Endothelial cell of umbilical vein (primary cell): Measurements from ENCODE around the gene TMEM203. TPM values are rescaled to one million over a fixed set of nuclear protein-coding genes. Genes with fewer than 3 reads are reported as not detected.

Experiments
- BruUV-seq: library from RNA; stranded (reverse); fragments of 400-500 nt; replicated peaks from 2 replicates; lab custom pipeline; 2021; lab: Mats Ljungman, UMichigan
- CTCF ChIA-PET: fragments of 300-600, 350-600 bp; sonication (Branson Sonifier 250); formaldehyde crosslinking; loops from one replicate; lab custom pipeline; 2021; ENCODE audit warnings: antibody characterized with exemption, inconsistent platforms; lab: Charles Lee
- POLR2A ChIA-PET: fragments of 300-600, 350-600 bp; sonication (Branson Sonifier 250); formaldehyde crosslinking; loops from one replicate; lab custom pipeline; 2021; ENCODE audit warnings: antibody characterized with exemption, inconsistent platforms; lab: Charles Lee
- DNase-seq: peaks from one replicate; pipeline ENCODE4 v3.0.0-alpha.2; 2011; ENCODE audit warnings: low read depth, low spot score
- FAIRE-seq: peaks from 2 replicates; lab custom pipeline; 2011; peaks lifted over from hg19 to GRCh38; lab: Jason Lieb, UNC
- H2AFZ ChIP-seq: 2 replicates; pipeline ENCODE4 v1.6.0; 2012; ENCODE audit warnings: low read depth, low read length, control low read depth, inconsistent platforms
- H3K27ac ChIP-seq: 2 replicates; pipeline ENCODE4 v1.5.1; 2011; ENCODE audit warnings: low read depth, mild to moderate bottlenecking, control low read depth, low read length, moderate library complexity; ENCODE audit not compliant: insufficient read depth
- H3K27me3 ChIP-seq, 2 experiments: 2 replicates each; pipeline versions ENCODE4 v1.6.0 to v1.6.1; 2011; ENCODE audit warnings: low read length in 2 of 2, mixed read lengths in 1 of 2; ENCODE audit not compliant: control insufficient read depth in 2 of 2, insufficient read depth in 2 of 2
- H3K36me3 ChIP-seq, 2 experiments: 2 replicates in 1 of 2; 3 replicates in 1 of 2; pipeline ENCODE4 v1.5.1; 2011; ENCODE audit warnings: low read length in 2 of 2, mild to moderate bottlenecking in 1 of 2, moderate library complexity in 1 of 2; ENCODE audit not compliant: control insufficient read depth in 2 of 2, insufficient read depth in 2 of 2; ENCODE audit errors: extremely low read depth in 1 of 2
- H3K4me1 ChIP-seq: 3 replicates; pipeline ENCODE4 v1.5.1; 2011; ENCODE audit warnings: mild to moderate bottlenecking, low read length; ENCODE audit not compliant: control insufficient read depth, insufficient read depth; ENCODE audit errors: extremely low read depth
- H3K4me2 ChIP-seq: 2 replicates; pipeline ENCODE4 v1.6.1; 2011; ENCODE audit warnings: low read length, control low read depth, mixed read lengths; ENCODE audit not compliant: insufficient read depth
- H3K4me3 ChIP-seq, 3 experiments: fragments of 200-600 bp in 1 of 3; sonication (generic), shearing (Covaris generic) in 1 of 3; replicated peaks in 1 of 3; 2 replicates each; pipeline ENCODE4 v1.5.1; 2011 to 2016; ENCODE audit warnings: control low read depth in 3 of 3, low read length in 3 of 3, mild to moderate bottlenecking in 2 of 3, inconsistent platforms in 1 of 3, low read depth in 1 of 3, moderate library complexity in 1 of 3; ENCODE audit not compliant: insufficient read depth in 1 of 3
- H3K79me2 ChIP-seq: 2 replicates; pipeline ENCODE4 v1.6.0; 2012; ENCODE audit warnings: low read length, inconsistent platforms; ENCODE audit not compliant: control insufficient read depth, insufficient read depth
- H3K9ac ChIP-seq: replicated peaks from 2 replicates; pipeline ENCODE3; 2011; ENCODE audit warnings: low read length, control low read depth; ENCODE audit not compliant: insufficient read depth; ENCODE audit errors: extremely low read depth
- H3K9me1 ChIP-seq: replicated peaks from 3 replicates; pipeline ENCODE4 v1.6.0; 2011; ENCODE audit warnings: mild to moderate bottlenecking, low read length; ENCODE audit not compliant: control insufficient read depth, insufficient read depth; ENCODE audit errors: extremely low read depth
- H3K9me3 ChIP-seq: replicated peaks from 2 replicates; pipeline ENCODE4 v1.5.1; 2012; ENCODE audit warnings: low read length, inconsistent platforms; ENCODE audit not compliant: control insufficient read depth, insufficient read depth
- H4K20me1 ChIP-seq: replicated peaks from 2 replicates; pipeline ENCODE3; 2011; ENCODE audit warnings: mild to moderate bottlenecking, low read length; ENCODE audit not compliant: control insufficient read depth, insufficient read depth; ENCODE audit errors: extremely low read depth
- CTCF ChIP-seq, 2 donors: IDR thresholded peaks; 1 replicate in 1 of 2; 2 replicates in 1 of 2; pipeline ENCODE4 v1.5.1; 2011; ENCODE audit warnings: low read length in 2 of 2, mild to moderate bottlenecking in 2 of 2, moderate library complexity in 2 of 2, control low read depth in 1 of 2, inconsistent platforms in 1 of 2, low read depth in 1 of 2; ENCODE audit not compliant: insufficient read depth in 1 of 2; ENCODE audit errors: extremely low read depth in 1 of 2
- EZH2 ChIP-seq: IDR thresholded peaks from 2 replicates; pipeline ENCODE4 v1.6.1; 2012; ENCODE audit warnings: borderline replicate concordance, low read depth, mild to moderate bottlenecking, moderate library complexity, low read length, inconsistent platforms; ENCODE audit not compliant: severe bottlenecking
- FOS ChIP-seq: IDR thresholded peaks from 2 replicates; pipeline ENCODE4 v1.6.1; 2011; ENCODE audit warnings: mild to moderate bottlenecking, low read length, moderate library complexity, borderline replicate concordance; ENCODE audit not compliant: insufficient read depth
- GATA2 ChIP-seq: IDR thresholded peaks from 2 replicates; pipeline ENCODE4 v1.7.0; 2011; ENCODE audit warnings: low read depth, mild to moderate bottlenecking, moderate library complexity, mixed read lengths, low read length; ENCODE audit not compliant: insufficient read length, insufficient read depth
- JUN ChIP-seq: IDR thresholded peaks from 2 replicates; pipeline ENCODE4 v1.6.1; 2011; ENCODE audit warnings: borderline replicate concordance, low read depth; ENCODE audit not compliant: insufficient read length, insufficient read depth
- MYC ChIP-seq: IDR thresholded peaks from one replicate; pipeline ENCODE4 v1.6.1; 2011; ENCODE audit warnings: mild to moderate bottlenecking, low read depth, low read length
- POLR2A ChIP-seq: IDR thresholded peaks from 2 replicates; pipeline ENCODE4 v1.6.1; 2012; ENCODE audit warnings: low read depth, mild to moderate bottlenecking, control low read depth, low read length
- POLR2AphosphoS5 ChIP-seq: IDR thresholded peaks from 2 replicates; pipeline ENCODE4 v1.6.1; 2012; ENCODE audit warnings: low read depth, mild to moderate bottlenecking, control low read depth, low read length, moderate library complexity; ENCODE audit not compliant: insufficient read depth
- dilution Hi-C: fragments of 300-500 bp; cut with MboI; formaldehyde crosslinking; loops from one replicate; pipeline ENCODE4 v1.15.0; 2019; ENCODE audit warnings: low sequenced_read_pairs; ENCODE audit not compliant: extremely low pct_ligation_motif_present
- intact Hi-C: fragments of 100-400 bp; cut with micrococcal nuclease; formaldehyde crosslinking; loops from one replicate; pipeline ENCODE4 v1.10.0; 2022
- polyA plus RNA-seq, 4 experiments: library from polyadenylated mRNA; depleted of rRNA in 3 of 4; stranded (reverse) in 3 of 4; unstranded in 1 of 4; fragments of >200 nt; gene quantifications; 2 replicates each; pipeline versions ENCODE4 v1.2.1 to v1.2.3, GENCODE V29; 2011 to 2012; ENCODE audit warnings: missing spikeins in 1 of 4
- total RNA-seq: library from RNA; stranded (reverse); gene quantifications from 2 replicates; pipeline ENCODE4 v1.2.3, GENCODE V29; 2021
- TF ChIP-seq, protein P1 (sequence below): IDR thresholded peaks from 2 replicates; pipeline ENCODE4 v1.6.1; 2011; ENCODE audit not compliant: insufficient read depth, insufficient read length

TMEM203 gene
- total and polyA plus RNA-seq, 2 donors (not counting 3 experiments of a cell fraction or from before 2014, with no cell fraction given), result 29.6 to 39.8 TPM

GRCh38 chr9:137241490-137242268, 36.2 kb upstream of the TMEM203 start:
- peaks cover 13% of the 10 kb centered on the region for H3K4me1 ChIP-seq
- DNase-seq (peak; percentile 18), FAIRE-seq (no peak)
- H3K4me2 ChIP-seq, result peak overlapping the region; percentile 85
- BruUV-seq, result TSS peak; percentile 46
- peaks cover 6 to 16% of the 10 kb centered on the region in 2 experiments for H3K36me3 ChIP-seq
- H3K9me1 ChIP-seq, result no peaks in the 10 kb centered on the region
- H4K20me1 ChIP-seq, result no peaks in the 10 kb centered on the region
- intact Hi-C loops, result loop anchor here (1.0 to 2.0 kb wide), 3 partner anchors 18 to 41 kb away; partner anchors contain the start of genes TOR4A and TPRN
- H3K9me3 ChIP-seq, result no peaks in the 10 kb centered on the region
- ChIA-PET POLR2A (interaction anchor here (0.7 to 5.0 kb wide), 14 partner anchors 8 to 155 kb away, joined by 3 to 66 read pairs (median 5); partner anchors contain the start of genes MAN1B1, NELFB, RNF208 and STPG3), CTCF (interaction anchor here (0.9 to 1.6 kb wide), 3 partner anchors 13 to 195 kb away, joined by 4 to 6 read pairs (median 4); partner anchors contain the start of gene NELFB)
- no peak overlapping the region for H2AFZ ChIP-seq
- peaks cover 25% of the 10 kb centered on the region for H3K79me2 ChIP-seq
- peak overlapping the region; percentile 46 for H3K27ac ChIP-seq
- no peak for TF ChIP-seq POLR2A
- TF ChIP-seq GATA2, result no peak
- TF ChIP-seq POLR2AphosphoS5, result no peak
- no peak for TF ChIP-seq EZH2
- TF ChIP-seq FOS, result no peak
- no peak for TF ChIP-seq CTCF (IDR thresholded peaks at IDR 0.05; ENCODE audit: extremely low read depth in 1 of 2, insufficient read depth in 1 of 2, low read depth in 1 of 2, low read length in 2 of 2)
- TF ChIP-seq MYC, result no peak
- no peak for TF ChIP-seq JUN
- TF ChIP-seq, protein P1, sequence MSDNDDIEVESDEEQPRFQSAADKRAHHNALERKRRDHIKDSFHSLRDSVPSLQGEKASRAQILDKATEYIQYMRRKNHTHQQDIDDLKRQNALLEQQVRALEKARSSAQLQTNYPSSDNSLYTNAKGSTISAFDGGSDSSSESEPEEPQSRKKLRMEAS, result no peak
- peak overlapping the region; percentile 70 to 73 (median 72) for H3K4me3 ChIP-seq
- dilution Hi-C loops, result no loop called here
- peak overlapping the region; percentile 66 for H3K9ac ChIP-seq
- H3K27me3 ChIP-seq, result no peaks in the 10 kb centered on the region
